NCI-H1092 treated with DMSO at 0.1 percent for 48 hours (cell line): Measurements from ENCODE around the gene FGF5.
"Not testable (repeated sequence)": the region's sequence is repeated elsewhere in the genome, so short reads cannot be mapped to it uniquely, and the experiment has no call there.

Experiments used
- DNase-seq: peaks from one replicate; lab custom pipeline; 2025; lab: John Stamatoyannopoulos, UW

FGF5 gene, protein sequence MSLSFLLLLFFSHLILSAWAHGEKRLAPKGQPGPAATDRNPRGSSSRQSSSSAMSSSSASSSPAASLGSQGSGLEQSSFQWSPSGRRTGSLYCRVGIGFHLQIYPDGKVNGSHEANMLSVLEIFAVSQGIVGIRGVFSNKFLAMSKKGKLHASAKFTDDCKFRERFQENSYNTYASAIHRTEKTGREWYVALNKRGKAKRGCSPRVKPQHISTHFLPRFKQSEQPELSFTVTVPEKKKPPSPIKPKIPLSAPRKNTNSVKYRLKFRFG

GRCh38 chr4:80266253-80266901, at the start of gene FGF5:
Gene FGF5 (plus strand): TSS chr4:80266664. CDS start chr4:80266825, 161 bp downstream.
- DNase-seq: peak; percentile 34

DNA sequence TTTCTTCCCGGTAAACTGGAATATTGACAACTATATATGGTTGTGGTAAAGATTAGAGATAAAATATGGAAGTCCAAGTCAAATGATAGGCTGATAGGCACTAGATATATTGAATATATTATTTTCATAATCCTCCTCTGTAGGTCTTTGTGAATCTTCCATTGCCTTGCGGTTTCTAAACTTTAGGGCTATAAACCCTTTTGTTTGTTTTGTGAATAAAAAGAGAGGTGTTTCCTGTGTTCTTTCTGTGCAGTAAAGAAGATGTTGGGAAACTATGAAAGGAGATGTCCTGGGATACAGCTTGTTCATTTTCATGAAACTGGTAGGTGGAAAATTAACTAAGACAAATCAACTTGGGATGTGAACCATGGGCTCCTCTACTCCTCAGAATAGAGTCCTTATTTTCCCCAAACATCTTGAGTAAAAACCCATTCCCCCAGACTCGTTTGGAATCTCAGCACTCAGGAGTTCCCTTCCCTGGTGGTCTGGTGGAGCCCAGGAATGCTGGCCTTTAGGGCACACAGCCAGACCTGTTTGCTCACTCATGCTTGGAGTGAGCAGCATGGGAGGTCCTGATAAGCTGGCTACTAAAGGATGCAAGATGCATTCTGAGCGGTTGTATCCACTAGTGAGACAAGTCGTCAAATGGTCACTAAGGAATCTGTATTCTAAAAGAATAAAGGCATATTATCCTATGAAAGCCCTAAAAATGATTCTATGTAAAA, 47.0 kb upstream of the FGF5 start:
- no peak for DNase-seq

DNA sequence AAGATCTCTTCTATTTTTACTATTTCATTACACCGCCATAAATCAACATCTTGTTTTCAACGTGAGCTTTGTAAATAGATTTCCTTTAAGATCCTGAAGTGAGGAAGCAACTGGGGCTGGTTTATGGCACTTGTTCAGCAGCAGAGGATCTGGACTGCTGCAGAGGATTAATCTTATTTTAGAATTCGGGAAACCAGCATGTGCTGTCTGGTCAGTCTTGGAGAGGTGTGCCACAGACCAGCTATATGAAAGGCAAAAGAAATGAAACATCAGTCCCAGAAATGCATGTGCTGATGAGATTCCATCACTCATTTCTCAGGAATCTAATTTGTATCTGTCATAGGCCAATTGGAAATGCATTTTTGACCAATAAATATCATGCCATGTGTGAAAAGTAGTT, 45.8 kb upstream of the FGF5 start:
- DNase-seq: no peak

- DNase-seq: peak; percentile 43
Measured at GRCh38 chr4:80221161-80221560, 45.3 kb upstream of the FGF5 start.

- DNase-seq: no peak
Measured at GRCh38 chr4:80225595-80225994, 40.9 kb upstream of the FGF5 start.

GRCh38 chr4:80226094-80226493, 40.4 kb upstream of the FGF5 start:
- no peak for DNase-seq

DNA sequence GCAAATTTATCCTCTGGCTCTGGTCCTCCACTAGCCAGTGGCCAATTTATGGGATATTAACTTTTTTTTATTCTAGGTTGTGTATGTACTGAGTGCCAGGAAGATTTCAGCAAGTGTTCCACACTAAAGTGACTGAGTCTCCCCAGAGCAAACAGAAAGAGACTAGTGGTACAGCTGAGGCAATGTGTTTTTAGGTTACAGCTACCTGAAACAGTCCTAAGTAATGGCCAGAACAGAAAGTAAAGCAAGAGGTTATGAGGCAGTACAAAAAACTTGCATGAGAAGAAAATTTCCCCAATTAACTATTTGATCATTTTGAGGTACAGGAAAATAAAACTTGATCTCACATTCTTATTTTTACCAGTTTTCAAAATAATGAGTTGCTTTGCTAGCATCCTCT, 38.0 kb upstream of the FGF5 start:
- DNase-seq: no peak

GRCh38 chr4:80229128-80229527, 37.3 kb upstream of the FGF5 start:
- no peak for DNase-seq

GRCh38 chr4:80229590-80229989, 36.9 kb upstream of the FGF5 start:
- no peak for DNase-seq

DNA sequence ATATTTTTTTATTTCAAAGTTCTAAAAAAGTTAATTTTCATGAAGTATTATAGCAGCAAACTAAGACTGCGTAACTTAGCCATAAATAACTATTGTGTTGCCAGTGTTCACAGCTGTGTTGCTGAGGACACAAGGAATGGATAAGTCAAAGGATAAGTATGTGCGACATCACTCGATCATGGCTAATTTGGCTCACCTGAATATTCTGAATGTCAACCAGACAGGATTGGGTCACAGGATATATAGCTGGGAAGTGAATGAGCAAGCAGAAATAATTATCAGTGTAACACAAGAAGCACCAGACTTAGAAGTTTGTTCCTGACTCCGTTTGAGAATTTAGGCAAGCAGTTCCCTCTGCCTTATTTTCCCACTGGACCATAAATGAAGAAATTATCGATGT, 35.3 kb upstream of the FGF5 start:
- no peak for DNase-seq

DNA sequence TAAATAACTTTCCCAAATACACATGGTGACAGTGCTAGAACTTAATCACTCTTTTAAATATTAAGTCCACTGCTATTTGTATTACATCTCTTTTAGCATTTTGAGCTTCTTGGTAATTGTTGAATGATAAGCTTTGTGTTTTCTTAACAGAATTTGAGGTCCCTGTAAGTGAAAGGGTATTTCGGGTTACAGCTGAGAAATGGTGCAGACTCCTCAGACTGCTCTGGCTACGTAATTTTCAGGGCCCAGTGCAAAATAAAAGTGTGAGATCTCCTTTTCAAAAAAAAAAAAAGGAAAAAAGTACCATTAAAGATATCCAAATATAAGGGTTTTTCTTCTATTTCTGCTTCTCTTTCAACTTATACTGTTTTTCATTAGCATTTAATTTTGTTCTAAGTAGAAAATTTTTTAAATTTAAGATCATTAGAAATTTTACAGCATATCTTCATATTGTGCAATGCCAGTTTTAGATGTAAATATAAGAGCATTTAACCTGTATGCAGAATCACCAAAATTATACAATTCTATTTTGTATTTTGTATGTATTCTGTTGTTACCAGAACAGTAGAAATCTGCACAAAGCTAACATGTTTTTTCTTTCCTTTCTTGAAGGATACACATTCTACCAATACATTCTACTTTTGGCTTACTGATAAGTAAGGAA, 33.6 kb upstream of the FGF5 start:
- DNase-seq: no peak

DNA sequence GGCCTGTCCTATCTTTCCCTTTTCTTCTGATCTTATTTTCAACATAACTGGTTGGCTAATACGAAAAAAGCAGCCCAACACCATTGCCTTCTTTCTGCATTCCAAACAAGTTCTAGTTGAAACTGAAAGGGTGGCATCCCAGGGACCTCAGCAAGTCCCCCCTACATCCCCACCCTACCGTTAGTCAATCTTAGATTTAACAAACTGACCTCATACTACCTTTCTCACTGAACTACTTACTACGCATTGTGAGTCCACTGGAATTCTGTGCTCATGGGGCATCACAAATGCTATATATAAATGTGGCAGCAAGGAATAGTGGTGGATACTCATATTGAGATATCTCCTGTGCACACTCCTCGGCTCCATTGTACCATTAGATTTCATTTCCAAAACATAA, 33.1 kb upstream of the FGF5 start:
- no peak for DNase-seq

- DNase-seq: no peak
Measured at GRCh38 chr4:80235451-80235850, 31.0 kb upstream of the FGF5 start.

- DNase-seq: no peak
Measured at GRCh38 chr4:80237992-80238391, 28.5 kb upstream of the FGF5 start.

DNA sequence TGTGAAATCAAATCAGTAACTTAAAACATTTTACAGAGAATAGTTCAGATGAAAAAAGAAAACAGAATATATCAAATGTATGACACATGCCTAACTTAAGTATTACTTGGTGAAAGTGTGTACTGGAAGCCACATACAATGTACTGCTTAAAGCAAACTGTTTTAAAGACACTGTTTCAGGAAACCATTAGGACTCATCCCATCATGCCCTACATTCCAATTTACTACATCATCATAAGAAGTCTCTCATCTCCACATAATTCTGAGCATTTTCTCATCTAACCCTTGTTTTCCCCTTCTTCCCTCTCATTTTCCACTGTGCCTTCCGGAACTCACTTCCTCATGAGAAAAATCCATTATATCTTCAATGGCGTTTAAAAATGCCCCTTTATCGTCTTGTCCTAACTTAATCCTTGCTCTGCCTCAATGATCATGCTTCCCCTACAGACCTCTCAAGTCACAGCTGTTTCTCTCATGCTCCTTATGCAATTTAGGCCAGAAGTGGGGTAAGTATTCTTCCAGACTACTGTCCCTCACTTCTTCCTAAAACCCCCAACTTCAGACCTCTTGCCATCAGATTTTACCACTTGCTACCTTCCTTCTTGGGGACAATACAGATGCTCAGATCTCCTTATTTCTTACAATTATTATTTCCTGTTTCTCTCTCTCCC, 26.8 kb upstream of the FGF5 start:
- DNase-seq: no peak

DNA sequence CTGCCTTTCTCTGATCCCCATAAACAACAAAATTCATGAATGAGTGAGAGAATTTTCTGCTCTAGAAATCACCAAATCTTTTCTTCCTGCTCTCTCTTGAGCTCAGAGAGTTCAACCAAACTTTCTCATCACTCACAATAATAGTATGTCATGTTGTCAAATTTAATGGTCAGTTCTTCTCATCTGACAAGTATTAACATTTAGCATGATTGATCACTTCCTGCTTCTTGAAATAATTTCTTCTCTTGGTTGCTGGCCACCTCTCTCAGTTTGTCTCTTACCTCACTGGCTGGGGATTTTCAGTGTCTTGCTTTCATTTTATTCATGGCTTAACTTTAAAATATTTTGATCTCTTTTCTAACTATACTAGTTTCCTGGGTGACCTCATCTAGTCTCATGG, 25.5 kb upstream of the FGF5 start:
- no peak for DNase-seq

GRCh38 chr4:80243274-80244018, 23.0 kb upstream of the FGF5 start:
- peak; percentile 47 for DNase-seq

DNA sequence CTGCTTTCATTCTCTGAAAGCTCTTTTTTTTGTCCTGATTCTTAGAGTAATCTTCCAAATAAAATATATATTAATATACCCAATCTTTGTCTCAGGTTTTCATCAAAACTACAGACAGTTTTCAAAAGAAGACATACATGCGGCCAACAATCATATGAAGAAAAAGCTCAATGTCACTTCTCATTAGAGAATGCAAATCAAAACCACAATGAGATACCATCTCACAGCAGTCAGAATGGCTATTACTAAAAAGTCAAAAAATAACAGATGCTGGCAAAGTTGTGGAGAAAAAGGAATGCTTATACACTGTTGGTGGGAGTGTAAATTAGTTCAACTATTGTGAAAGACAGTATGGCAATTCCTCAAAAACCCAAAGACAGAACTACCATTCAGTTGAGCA, 19.0 kb upstream of the FGF5 start:
- DNase-seq: not testable (repeated sequence)

GRCh38 chr4:80249144-80249543, 17.3 kb upstream of the FGF5 start:
- no peak for DNase-seq

GRCh38 chr4:80252427-80252826, 14.0 kb upstream of the FGF5 start:
- no peak for DNase-seq

DNA sequence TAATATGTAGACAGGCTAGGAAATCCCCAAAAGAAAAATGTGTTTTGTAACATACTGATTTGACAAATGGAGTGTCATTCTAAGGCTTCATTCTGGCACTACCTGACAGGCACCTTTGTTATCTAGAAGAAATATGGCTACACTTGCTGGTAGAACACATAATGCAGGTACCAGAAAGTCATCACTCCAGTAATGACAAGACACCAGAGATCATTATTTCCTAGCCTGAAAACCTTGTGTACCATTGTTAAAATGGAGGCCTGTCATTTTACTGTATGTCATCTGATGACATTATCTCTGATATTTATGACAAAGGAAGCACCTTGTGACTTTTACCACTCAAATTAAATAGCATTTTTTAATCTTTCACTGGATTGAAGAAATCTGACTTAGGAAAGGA, 13.5 kb upstream of the FGF5 start:
- DNase-seq: no peak
